Ishikawa (cell line): ENCODE results near the gene EFCAB9.

Experiments used
- CREB1 ChIP-seq: IDR thresholded peaks from 2 replicates; pipeline ENCODE4 v1.6.1; 2012; ENCODE audit warnings: low read depth
- EGR1 ChIP-seq: IDR thresholded peaks from 2 replicates; pipeline ENCODE4 v1.6.1; 2012
- NFIC ChIP-seq: IDR thresholded peaks from 2 replicates; pipeline ENCODE4 v1.6.1; 2012
- TAF1 ChIP-seq: IDR thresholded peaks from 2 replicates; pipeline ENCODE4 v1.6.1; 2012; ENCODE audit warnings: low read depth, mild to moderate bottlenecking
- TCF12 ChIP-seq: IDR thresholded peaks from 2 replicates; pipeline ENCODE4 v1.6.1; 2012; ENCODE audit warnings: low read depth
- TEAD4 ChIP-seq: IDR thresholded peaks from 2 replicates; pipeline ENCODE4 v1.6.1; 2012
- YY1 ChIP-seq: IDR thresholded peaks from 2 replicates; pipeline ENCODE4 v1.6.1; 2012; ENCODE audit warnings: low read depth
- TF ChIP-seq, protein P1 (sequence below): IDR thresholded peaks from 2 replicates; pipeline ENCODE4 v1.6.1; 2012
- TF ChIP-seq, protein P2 (sequence below): IDR thresholded peaks from 2 replicates; pipeline ENCODE4 v1.6.1; 2012
- TF ChIP-seq, protein P3 (sequence below): IDR thresholded peaks from 2 replicates; pipeline ENCODE4 v1.6.1; 2012; ENCODE audit warnings: low read depth, mild to moderate bottlenecking

DNA sequence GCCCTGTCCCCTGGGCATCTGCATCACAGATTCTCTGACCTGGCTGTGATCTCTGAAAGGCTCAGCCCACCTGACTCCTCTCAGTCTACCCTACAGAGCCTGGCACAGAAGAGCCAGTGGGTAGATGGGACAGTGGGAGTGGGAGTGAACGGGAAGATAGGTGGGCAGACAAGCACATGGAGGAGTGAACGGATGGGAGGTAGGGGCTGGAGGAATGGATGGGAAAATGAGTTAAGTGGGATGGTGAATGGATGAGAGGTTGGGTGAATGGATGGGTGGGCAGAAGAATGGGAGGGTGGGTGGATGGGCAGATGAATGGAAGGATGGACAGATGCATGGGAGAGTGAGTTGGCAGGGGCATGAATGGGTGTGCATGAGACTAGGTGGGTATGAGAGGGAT lies 24.8 kb upstream of the EFCAB9 start:
- no peak for TF ChIP-seq TAF1
- TF ChIP-seq, protein P1, sequence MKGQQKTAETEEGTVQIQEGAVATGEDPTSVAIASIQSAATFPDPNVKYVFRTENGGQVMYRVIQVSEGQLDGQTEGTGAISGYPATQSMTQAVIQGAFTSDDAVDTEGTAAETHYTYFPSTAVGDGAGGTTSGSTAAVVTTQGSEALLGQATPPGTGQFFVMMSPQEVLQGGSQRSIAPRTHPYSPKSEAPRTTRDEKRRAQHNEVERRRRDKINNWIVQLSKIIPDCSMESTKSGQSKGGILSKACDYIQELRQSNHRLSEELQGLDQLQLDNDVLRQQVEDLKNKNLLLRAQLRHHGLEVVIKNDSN: no peak
- no peak for TF ChIP-seq CREB1
- TF ChIP-seq, protein P2, sequence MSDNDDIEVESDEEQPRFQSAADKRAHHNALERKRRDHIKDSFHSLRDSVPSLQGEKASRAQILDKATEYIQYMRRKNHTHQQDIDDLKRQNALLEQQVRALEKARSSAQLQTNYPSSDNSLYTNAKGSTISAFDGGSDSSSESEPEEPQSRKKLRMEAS: no peak
- TF ChIP-seq EGR1: no peak
- no peak for TF ChIP-seq YY1
- no peak for TF ChIP-seq TEAD4
- TF ChIP-seq NFIC: no peak
- TF ChIP-seq, protein P3, sequence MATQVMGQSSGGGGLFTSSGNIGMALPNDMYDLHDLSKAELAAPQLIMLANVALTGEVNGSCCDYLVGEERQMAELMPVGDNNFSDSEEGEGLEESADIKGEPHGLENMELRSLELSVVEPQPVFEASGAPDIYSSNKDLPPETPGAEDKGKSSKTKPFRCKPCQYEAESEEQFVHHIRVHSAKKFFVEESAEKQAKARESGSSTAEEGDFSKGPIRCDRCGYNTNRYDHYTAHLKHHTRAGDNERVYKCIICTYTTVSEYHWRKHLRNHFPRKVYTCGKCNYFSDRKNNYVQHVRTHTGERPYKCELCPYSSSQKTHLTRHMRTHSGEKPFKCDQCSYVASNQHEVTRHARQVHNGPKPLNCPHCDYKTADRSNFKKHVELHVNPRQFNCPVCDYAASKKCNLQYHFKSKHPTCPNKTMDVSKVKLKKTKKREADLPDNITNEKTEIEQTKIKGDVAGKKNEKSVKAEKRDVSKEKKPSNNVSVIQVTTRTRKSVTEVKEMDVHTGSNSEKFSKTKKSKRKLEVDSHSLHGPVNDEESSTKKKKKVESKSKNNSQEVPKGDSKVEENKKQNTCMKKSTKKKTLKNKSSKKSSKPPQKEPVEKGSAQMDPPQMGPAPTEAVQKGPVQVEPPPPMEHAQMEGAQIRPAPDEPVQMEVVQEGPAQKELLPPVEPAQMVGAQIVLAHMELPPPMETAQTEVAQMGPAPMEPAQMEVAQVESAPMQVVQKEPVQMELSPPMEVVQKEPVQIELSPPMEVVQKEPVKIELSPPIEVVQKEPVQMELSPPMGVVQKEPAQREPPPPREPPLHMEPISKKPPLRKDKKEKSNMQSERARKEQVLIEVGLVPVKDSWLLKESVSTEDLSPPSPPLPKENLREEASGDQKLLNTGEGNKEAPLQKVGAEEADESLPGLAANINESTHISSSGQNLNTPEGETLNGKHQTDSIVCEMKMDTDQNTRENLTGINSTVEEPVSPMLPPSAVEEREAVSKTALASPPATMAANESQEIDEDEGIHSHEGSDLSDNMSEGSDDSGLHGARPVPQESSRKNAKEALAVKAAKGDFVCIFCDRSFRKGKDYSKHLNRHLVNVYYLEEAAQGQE: no peak
- no peak for TF ChIP-seq TCF12
